OCI-LY3 (cell line): ENCODE measurements around the gene TMEM35B.

ENCODE experiments used
- CTCF ChIP-seq: fragments of 200-600, 300-600 bp; sonication (generic); IDR thresholded peaks from 2 replicates; pipeline ENCODE4 v1.5.1; 2014; ENCODE audit warnings: antibody characterized with exemption, low read length, low read depth
- EZH2phosphoT487 ChIP-seq: fragments of 200-600 bp; shearing (Covaris generic); IDR thresholded peaks from 2 replicates; pipeline ENCODE4 v1.6.1; 2018; ENCODE audit warnings: antibody characterized with exemption, mixed run types, low read depth

- no peak for TF ChIP-seq EZH2phosphoT487
- TF ChIP-seq CTCF = no peak
These were observed 48.2 kb upstream of the TMEM35B start for GRCh38 chr1:35033346-35033745.
